ENCODE measurements around the gene LHFPL3.
"Not testable (repeated sequence)": the region's sequence is repeated elsewhere in the genome, so short reads cannot be mapped to it uniquely, and the experiment has no call there.

The LHFPL3 gene

DNA sequence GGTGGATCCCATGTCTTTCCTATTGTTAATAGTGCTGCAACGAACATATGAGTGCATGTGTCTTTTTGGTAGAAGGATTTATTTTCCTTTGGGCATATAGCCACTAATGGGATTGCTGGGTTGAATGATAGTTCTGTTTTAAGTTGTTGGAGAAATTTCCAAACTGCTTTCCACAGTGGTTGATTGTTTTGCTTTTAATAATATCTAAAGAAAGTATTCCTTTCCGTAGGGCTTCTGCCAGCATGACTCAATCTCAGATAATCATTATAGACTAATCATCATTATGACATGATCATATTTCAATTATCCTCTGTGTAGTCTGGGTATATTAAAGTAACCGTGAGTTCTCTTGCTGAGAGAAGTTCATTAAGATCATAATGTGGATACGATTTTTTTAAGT is 575.4 kb downstream of the LHFPL3 start:
- no peak for DNase-seq

DNA sequence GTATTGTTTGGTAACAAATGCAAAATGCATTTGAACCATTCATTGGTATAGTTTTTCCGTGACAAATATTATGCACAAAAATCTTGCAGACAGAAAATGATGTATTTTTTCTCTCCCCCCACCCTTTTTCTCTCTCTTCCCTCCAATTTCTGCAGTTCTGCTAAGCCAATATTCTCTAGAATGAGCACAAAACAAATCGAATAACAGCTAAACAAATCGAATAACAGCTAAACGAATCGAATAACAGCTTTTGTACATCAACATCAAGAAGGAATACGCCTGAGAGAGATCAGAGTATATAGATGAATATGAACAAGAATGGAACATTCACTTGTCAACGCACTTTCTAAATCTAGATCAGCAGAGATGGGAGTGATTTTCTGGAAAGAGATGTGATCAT is 577.6 kb downstream of the LHFPL3 start:
- no peak for DNase-seq

DNA sequence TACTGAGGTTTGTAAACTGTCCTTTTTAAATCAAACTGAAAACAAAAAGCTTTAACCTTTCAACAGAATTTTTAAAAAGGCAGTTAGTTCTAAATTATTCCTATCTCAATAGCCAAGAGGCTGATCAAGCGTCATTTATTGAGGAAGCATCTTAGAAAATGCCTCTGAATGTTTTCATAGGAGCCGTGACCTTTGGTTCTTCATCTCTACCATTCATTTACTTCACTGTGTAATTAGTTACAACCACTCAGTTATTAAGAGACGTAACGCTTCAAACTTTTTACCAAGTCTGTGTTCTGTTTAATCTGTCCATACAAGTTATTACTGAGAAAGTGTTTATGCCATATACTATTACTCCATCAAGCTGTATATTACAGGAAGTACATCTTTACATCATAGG is 578.2 kb downstream of the LHFPL3 start:
- no peak for DNase-seq

DNA sequence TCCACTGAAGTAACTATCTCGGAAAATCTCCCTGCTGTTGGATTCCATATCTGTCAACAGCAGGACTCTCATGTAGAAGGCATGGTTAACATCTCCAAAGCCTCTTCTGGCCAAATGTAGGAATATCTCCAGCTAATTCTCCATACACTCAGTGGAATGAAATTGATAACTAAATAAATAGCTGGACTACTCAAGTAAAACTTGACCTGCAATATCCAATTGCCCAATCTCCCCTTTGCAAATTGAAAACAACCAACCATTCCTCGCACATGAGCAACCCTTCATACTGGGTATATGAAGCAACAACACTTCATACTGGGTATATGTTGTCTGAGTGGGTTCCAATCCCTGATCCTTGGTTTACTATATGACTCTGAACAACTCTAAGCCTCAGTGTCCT is 580.2 kb downstream of the LHFPL3 start:
- no peak for DNase-seq

DNA sequence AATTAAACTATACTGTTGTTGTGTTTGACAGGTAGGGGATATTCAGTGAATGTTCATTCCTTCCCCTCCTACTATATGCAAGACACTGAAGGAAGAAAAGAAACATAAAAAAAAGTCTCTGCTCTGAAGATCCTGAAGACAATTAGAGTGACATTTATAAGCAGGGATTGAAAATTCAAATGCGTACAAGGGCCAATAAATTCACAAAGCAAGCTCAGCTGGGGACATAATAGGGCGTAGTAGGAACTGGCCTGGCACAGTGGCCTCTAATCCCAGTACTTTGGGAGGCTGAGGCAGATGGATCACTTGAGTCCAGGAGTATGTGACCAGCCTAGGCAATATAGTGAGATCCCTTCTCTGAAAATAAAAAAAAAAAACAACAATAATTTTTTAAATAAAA is 580.7 kb downstream of the LHFPL3 start:
- no peak for DNase-seq

DNA sequence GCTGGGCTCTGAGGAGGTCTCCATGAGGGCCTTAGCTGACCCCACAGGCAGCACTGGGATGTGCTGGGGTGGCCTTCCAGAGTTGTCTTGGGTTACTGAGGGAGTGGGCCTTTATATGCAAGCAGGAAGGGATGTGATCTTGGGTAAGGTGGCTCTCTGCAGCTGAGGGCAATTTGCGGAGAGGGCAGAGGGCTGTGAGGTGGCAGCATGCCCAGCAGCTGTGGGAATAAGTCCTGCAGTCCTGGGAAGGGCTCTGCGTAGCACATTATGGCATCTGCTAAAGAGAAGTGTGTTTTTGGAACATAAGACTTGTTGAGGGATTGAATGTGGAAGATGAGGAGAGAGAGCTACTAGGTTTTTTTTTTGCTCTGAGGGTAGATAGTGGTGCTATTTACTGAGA is 586.0 kb downstream of the LHFPL3 start:
- no peak for DNase-seq

DNA sequence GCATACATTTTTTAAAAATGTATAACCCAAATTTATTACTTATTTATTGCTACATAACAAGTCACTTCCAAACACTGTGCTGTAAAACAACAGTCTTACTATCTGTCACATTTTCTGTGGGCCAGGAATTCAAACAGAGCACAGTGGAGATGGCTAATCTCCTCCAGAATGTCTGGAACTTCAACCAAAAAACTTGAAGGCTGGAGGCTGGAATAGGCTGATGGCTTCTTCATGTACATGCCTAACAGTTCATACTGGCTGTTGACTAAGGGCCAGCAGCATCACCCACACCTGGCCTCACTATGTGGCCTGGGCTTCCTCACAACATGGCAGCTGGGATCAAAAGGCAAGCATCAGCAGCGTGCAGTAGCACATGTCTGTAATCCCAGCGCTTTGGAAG is 593.2 kb downstream of the LHFPL3 start:
- DNase-seq, result peak; percentile 40

DNA sequence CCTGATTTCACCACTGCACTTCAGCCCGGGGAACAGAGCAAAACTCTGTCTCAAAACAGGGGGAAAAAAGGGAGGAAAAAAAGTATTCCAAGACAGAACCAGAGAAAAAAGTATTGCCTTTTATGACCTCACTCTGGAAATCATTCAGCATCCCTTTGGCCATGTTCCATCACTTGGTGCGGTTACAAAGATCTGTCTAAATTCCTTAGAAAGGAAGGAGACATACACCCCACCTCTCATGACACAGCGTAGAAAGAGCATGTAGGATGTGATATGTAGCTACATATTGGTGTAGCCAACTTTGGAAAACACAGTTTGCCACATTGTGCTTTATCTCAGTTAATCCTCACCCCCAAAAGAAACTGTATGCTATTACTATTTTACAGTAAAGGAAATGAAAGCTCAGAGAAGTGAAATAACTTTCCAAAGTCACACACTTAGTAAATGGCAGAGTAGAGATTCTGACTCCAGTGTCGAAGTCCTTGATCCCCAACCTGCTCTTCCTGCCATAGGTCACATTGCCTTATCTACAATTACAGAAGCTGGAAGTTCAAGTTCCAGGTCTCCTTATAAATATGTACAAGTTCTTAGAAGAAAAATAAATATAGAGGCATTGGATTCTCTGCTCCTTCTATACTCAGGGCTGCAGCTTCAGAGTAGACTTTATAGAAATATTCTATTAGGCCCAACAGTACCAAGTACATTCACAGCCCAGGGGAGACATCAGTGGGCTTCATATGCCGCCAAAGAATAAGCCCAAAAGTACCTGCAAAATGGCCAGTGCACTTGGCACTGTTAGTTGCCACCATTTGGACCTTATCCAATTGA is 594.0 kb downstream of the LHFPL3 start:
- DNase-seq, result peak; percentile 70

DNA sequence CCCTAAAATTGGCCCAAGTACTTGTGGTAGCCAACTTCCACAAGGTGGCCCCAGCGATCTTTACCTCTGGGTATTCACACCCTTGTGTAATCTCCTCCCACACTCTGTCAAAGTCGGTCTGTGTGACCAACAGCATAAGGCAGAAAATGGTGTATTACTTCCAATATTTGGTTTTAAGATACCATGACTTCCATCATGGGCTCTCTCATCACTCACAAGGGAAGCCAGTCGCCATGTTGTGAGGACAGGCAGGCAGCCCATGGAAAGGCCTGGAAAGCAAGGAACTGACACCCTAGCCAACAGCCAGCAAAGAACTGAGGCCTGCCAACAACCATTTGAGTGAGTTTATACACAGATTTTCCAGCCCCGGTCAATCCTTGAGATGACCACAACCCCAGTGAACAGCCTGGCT is 594.6 kb downstream of the LHFPL3 start:
- DNase-seq, result peak; percentile 82

DNA sequence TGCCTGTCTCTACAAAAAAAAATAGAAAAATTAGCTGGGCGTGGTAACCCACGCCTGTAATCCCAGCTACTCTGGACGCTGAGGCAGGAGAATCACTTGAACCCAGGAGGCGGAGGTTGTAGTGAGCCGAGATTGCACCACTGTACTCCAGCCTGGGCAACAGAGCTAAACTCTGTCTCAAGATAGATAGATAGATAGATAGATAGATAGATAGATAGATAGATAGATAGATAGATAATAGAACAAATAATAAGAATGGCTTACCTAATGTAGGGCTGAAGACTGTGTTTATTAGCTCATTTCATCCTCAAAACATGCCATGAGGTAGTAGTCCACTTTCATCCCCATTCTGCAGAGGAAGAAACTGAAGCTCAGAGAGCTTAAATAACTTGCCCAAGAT is 597.8 kb downstream of the LHFPL3 start:
- DNase-seq, result not testable (repeated sequence)

DNA sequence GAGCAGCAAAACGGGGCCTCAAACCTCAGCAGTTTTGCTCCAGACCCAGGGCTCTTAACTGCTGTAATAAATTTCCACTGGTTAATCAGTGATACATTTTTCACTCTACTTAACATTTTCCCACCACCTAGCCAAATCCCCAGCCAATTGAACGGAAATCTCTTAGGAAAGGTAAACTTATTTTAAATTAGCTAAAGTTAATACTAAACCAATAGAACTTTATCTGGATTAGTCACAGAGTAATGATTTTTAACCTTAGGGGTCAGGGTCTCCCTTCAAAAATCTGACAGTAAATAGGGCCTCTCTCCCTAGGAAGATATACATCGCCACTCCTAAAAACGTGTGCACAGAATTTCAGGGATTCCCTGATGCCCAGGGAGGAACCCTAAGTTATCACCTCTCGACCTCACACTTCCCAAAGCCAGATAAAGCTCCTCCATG is 598.2 kb downstream of the LHFPL3 start:
- no peak for DNase-seq

DNA sequence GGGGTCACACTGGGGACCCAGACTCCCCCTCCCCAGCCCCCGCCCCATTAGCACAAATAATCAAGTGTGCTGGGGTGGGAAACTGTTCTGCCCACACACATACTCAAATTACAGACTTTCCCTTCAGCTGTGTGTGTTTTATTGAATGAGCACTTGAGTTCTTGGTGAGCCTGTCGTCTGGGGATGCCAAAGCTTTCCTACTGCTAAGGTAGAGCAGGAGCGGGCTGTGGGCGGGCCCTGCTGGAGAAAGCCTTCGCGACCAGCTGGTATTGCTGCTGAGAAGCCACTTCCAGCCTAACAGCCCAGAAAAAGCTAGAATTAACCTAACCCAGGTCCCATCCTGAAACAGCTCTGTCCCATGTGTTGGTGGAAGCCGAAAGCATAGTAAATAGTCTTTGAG is 598.7 kb downstream of the LHFPL3 start:
- DNase-seq, result no peak

DNA sequence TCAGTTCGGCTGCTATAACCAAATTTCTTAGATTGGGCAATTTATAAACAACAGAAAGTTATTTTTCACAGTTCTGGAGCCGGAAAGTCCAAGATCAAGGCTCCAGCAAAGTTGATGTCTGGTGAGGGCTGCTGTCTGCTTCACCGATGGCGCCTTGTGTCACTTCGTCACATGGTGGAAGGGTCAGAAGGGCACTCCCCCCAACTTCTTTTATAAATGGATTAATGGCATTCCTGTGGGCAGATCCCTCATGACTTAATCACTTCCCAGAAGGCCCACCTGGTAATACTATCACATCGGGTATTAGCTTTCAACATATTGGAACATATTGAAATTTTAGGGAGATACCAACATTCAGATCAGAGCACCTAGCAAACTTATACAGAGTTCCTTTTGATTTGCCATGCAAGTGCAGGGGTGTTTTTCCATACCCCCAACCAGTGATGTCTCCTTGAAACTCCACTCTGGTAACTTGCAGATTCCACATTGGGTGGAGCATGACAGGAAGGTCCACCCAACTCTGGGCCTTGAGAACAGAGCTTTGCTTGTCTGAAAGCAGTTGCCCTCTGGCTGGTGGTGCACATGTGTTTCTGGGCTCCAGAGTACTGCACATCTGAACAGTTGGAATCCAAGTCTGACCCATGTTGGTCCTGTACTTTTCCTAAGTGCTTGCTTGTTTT is 600.5 kb downstream of the LHFPL3 start:
- DNase-seq, result no peak

DNA sequence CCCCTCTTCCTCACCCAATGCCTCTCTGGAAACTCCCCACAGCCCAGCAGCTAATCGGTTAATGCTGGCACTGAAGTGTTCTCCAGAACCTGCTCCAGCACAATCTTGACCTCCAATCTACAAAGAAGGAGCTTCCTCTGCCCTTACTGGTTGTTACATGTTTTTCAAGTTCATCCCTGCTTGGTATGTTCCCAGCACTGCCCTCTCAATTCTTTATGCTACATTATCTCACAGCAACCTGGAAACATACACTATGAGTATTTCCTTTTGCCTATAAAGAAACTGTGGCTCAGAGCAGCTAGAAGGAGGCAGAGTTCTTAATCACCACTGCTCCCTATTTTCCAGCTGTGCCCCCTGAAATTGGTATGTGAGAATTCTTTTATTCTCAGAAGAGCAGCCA is 601.5 kb downstream of the LHFPL3 start:
- no peak for DNase-seq

DNA sequence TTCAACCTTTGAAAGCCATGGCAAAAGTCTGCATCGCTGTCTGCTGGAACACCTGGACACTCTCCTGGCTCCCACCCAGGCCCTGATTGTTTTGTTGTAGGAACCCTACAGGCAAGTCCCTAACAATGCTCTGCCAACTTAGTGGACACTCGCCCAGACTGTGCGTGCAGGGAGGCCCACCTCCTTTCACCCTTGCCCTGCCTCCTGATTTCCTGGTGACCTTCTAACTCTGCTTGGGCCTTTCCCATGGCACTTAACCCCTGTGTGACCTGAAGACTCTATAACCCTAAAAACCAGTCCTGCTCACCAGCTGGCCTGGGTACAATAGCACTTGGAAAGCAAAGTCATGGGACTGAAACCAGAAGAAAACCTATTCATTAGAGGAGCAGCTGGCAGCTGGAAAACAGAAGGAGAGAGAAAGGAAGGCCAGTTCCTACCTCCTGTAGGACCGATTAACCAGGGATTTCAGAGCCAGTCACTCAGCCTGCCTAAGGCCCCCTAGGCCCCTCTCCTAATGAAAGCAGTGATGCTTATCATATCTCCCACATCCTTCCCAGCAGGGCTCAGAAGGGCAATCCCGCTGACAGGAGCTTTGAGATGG is 602.9 kb downstream of the LHFPL3 start:
- DNase-seq, result no peak

DNA sequence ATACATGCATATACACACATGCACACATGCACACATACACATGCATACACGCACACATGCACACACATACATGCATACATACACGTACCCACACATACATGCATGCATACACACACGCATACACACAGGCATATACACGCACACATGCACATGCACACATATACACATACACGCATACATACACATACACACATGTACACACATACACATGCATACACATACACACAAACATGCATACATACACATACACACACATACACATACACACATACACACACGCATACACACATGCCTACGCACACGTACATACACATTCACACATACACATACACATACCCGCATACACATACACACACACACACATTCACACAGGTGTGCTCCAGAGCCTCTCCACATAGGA is 604.6 kb downstream of the LHFPL3 start:
- no peak for DNase-seq

DNA sequence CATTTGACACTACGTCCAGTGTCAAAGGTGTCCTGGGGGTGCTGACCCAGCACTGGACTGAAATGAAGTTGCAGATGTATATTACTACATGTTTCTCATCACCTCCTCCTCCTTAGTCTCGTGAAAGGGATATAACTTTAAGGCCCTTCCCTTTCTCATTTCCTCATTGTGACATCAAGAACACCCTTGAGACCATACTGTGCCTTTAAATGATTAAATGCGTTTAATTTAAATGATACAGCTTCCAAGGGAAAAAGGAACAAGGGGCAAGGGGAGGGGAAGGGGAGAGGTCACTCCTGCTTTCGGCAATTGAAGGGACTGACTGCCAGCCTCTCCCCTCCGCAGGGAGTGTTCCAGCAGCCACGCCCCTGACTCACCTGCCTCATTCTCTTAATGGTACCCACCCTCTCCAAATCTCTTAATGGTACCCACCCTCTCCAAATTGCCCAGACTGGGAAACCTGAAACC is 605.2 kb downstream of the LHFPL3 start:
- no peak for DNase-seq

DNA sequence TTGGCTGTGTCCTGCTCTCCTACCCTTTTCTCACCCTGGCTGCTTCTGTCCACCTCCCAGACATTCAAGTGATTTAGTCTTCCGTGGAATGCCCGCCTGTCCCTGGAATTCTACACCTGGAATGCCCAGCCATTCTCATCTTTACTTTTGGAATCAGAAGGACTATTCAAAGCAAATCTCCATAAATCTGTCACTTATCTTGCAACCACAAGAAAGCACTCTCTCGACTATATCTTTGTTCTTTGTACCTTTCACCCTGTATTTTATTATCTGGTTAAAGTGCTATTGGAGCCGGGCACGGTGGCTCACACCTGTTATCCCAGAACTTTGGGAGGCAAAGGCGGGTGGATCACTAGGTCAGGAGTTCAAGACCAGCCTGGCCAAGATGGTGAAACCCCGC is 606.3 kb downstream of the LHFPL3 start:
- no peak for DNase-seq

DNA sequence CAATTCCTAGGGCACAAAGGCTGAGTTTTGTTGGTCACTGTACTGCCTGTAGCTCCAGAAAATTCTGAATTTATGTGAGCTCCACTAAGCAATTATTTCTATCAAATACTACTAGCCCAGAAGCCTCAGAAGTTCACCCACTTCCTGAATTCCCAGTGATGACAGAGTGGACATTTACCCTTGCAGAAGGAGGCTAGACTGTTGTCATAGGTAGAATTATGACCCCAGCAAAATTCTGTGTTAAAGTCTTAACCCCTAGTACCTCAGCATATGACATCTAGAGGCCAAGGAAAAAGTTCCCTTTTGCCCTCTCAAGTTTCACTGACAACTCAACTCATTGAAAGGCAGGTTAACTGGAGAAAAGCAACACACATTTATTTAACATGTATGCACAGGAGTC is 606.9 kb downstream of the LHFPL3 start:
- no peak for DNase-seq

DNA sequence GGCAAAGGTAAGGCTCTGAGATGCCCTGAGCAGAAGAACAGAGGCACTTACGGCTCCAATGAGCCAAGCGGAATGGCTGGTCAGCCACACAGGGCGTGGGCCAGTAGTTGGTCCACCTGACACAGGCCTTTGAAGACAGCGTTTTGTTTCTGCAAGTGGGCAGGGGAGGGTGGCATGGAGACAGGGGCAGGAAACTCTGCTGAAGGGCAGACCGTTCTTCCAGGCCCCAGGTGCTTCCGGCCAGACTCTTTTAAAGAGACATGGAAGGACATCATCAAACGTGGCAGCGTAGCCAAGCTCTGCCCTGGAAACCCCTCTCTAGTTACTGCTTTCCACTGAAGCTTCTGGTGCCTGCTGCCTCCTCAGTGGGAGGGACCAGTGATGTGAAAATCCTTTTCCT is 608.1 kb downstream of the LHFPL3 start:
- DNase-seq, result no peak

DNA sequence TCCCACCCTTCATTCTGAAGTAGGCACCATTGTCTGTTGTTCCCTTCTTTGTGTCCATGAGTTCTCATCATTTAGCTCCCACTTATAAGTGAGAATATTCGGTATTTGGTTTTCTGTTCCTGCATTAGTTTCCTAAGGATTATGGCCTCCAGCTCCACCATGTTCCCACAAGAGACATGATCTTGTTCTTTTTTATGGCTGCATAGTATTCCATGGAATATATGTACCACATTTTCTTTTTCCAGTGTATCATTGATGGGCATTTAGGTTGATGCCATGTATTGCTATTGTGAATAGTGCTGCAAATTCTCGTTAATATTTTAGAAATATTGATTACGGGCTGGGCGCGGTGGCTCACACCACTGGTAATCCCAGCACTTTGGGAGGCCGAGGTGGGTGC is 609.1 kb downstream of the LHFPL3 start:
- not testable (repeated sequence) for DNase-seq

DNA sequence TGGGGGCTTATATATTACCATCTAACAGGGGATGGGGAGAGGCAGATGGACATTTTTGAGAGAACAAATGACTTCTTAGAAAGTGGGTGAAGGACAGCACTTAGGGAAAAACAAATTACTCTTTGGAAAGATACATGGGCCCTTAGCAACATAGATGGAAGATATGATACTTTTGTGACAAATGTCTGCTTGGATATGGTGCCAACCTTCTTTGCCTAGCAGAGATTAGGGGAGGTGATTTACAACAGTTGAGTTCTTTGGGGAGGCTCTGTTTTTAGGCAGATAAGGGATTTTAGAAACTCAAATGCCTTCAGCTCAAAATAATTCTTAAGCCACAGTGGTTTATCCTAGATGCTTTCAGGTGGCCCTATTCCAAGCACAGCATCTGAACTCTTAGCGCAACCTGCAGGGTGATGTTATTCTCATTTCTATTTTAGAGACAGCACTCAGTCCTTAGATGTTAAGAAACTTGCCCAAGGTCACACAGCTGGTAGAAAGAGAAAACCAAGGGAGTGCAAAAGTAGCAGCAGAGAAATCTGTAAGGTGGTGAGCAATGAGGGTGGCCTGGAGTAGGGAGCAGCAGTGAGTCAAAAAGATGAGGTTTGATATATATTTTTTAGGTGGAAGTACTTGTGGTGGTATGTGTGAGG is 610.5 kb downstream of the LHFPL3 start:
- DNase-seq, result no peak

DNA sequence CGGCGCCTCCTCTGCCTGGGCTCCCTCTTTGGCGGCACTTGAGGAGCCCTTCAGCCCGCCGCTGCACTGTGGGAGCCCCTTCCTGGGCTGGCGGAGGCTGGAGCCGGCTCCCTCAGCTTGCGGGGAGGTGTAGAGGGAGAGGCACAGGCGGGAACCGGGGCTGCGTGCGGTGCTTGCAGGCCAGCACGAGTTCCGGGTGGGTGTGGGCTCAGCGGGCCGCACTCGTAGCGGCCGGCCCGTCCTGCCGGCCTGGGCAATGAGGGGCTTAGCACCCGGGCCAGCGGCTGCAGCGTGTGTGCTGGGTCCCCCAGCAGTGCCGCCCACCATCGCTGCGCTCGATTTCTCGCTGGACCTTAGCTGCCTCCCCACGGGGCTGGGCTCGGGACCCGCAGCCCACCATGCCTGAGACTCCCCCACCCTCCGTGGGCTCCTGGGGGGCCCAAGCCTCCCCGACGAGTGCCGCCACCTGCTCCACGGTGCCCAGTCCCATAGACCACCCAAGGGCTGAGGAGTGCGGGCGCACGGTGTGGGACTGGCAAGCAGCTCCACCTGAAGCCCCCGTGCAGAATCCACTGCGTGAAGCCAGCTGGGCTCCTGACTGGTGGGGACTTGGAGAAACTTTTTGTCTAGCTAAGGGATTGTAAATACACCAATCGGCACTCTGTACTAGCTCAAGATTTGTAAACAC is 611.8 kb downstream of the LHFPL3 start:
- DNase-seq, result no peak
